22Rv1 (cell line): Measurements from ENCODE around the gene KCNF1.

Source experiments
- H3K27ac ChIP-seq: fragments of 450-650 bp; 2 replicates; pipeline ENCODE4 v1.5.1; 2017
- ZFX ChIP-seq: fragments of 450-650 bp; IDR thresholded peaks from 2 replicates; pipeline ENCODE4 v1.6.1; 2017; ENCODE audit warnings: antibody characterized with exemption, borderline replicate concordance
- TF ChIP-seq, protein P1 (sequence below): fragments of 450-650 bp; IDR thresholded peaks from 2 replicates; pipeline ENCODE4 v1.5.1; 2017; ENCODE audit warnings: mild to moderate bottlenecking

The KCNF1 gene

DNA sequence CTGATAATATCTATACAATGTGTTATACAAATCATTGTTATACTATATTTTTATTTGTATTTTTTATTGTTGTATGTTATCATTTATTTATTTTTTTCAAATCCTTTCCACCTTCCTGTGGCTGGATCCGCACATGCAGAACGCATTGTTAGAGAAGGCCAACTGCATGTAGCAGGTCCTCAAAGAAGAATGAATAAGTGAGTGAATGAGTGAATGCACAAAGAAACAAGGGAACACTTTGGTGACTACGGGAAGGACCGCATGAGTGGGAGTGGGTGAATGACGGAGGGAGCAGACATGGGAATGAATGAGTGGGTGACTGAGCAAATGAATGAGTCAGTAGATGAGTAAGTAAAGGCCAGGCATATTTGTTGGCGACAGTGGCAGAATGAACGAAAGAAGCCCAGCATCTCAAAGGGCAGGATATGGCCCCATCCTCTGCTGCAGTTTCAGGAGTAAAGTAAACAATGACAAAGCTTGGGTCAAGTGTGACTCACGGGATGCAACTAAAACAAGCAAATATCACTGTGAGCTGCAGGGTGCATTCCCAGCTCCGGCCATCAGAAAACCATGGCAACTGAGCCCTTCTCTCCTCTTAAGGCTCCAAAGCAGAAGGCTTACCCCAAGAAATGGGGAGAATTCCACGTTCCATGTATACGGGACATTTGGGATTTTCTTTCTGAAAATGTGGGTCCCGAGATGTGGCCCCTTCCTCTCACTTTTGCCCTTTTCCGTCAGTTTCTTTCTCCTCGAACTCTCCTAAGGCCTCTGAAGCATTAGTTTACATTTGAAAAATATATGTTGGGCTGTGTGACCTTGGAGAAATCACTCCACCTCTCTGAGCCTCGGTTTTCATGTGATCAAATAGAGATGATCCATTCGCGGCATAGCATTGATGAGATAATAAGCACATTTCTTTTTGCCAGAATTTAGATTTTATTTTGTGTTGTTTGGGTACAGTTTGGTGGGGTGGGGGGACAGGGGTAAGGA is 24.5 kb downstream of the KCNF1 start:
- TF ChIP-seq ZFX: no peak
- TF ChIP-seq, protein P1, sequence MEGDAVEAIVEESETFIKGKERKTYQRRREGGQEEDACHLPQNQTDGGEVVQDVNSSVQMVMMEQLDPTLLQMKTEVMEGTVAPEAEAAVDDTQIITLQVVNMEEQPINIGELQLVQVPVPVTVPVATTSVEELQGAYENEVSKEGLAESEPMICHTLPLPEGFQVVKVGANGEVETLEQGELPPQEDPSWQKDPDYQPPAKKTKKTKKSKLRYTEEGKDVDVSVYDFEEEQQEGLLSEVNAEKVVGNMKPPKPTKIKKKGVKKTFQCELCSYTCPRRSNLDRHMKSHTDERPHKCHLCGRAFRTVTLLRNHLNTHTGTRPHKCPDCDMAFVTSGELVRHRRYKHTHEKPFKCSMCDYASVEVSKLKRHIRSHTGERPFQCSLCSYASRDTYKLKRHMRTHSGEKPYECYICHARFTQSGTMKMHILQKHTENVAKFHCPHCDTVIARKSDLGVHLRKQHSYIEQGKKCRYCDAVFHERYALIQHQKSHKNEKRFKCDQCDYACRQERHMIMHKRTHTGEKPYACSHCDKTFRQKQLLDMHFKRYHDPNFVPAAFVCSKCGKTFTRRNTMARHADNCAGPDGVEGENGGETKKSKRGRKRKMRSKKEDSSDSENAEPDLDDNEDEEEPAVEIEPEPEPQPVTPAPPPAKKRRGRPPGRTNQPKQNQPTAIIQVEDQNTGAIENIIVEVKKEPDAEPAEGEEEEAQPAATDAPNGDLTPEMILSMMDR: no peak
- H3K27ac ChIP-seq: no peak overlapping the region

GRCh38 chr2:10939058-10939457 is 27.3 kb downstream of the KCNF1 start:
- TF ChIP-seq, protein P1: no peak
- TF ChIP-seq ZFX: no peak
- H3K27ac ChIP-seq: no peak overlapping the region

DNA sequence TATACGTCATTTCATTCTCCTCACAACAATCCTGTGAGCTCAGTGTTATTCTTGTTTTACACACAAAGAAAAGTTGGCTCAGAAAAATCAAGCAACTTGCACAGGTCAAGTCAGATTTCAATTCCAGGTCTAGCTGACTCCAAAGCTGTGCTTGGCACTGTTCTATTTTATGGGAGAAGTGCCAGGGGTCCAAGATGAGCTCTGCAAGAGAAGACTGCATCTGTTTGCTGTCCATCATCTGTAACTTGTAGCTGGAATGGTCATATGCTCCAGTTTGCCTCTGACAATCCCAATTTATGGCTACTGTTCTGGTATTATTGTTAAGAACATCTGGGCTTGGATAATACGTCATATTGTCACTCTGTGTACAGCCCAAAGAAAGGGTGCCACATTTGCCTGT is 28.9 kb downstream of the KCNF1 start:
- TF ChIP-seq, protein P1: no peak
- TF ChIP-seq ZFX: no peak
- H3K27ac ChIP-seq: no peak overlapping the region

- TF ChIP-seq, protein P1: no peak
- no peak for TF ChIP-seq ZFX
These were observed 29.6 kb downstream of the KCNF1 start for GRCh38 chr2:10941383-10941782.

GRCh38 chr2:10944799-10945198 is 33.1 kb downstream of the KCNF1 start:
- TF ChIP-seq, protein P1: no peak
- TF ChIP-seq ZFX: no peak
- H3K27ac ChIP-seq: no peak overlapping the region

More at GRCh38 chr2:10941383-10941782, 29.6 kb downstream of the KCNF1 start:
- no peak overlapping the region for H3K27ac ChIP-seq

DNA sequence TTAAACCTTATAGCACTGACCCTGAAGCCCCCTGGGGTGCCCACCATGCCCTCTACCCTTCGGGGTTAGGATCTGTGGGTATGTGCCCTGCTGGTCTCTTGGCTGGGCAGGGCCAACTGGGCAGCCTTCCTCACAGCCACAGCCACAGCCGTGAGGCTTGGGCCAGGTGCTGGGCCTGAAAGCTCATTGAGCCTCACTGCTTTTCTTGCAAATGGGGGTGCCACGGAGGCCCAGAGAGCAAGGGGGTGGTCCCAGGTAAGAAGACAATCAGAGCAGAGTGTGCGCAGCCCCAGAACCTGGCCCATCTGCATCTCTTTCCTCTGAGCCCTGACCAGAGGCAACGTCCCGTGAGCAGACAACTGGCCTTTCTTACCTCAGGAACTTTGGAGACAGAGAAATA is 34.7 kb downstream of the KCNF1 start:
- no peak for TF ChIP-seq ZFX
- TF ChIP-seq, protein P1: no peak

DNA sequence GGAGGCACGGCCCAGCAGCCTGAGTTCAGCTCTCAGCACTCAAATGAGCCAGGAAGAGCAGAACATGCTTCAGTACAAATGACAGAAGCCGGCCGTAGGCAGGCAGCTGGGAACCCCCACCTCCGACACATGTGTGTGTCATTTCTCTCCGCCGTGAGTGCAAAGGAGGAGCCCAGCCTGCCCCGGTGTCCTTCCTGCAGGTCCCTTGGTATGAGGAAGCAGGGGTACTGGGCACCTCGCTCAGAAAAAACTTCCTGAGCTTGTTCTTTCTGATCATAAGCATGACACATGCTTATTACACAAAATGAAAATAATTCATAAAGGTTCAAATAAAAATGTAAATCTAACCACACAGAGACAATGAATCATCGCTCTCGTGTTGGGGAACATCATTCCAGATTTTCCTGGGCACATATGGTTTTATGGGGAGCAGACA is 35.3 kb downstream of the KCNF1 start:
- H3K27ac ChIP-seq: no peak overlapping the region
- no peak for TF ChIP-seq ZFX
- TF ChIP-seq, protein P1: no peak

More for the DNA sequence above, 34.7 kb downstream of the KCNF1 start:
- H3K27ac ChIP-seq: no peak overlapping the region
